Panc1 (cell line): Measurements from ENCODE around the gene STARD13.

Experiments used
- POLR2AphosphoS5 ChIP-seq: IDR thresholded peaks from 2 replicates; pipeline ENCODE4 v1.6.1; 2012; ENCODE audit warnings: mild to moderate bottlenecking, low read depth, low read length, moderate library complexity
- SIN3A ChIP-seq: IDR thresholded peaks from 2 replicates; pipeline ENCODE4 v1.6.1; 2012; ENCODE audit warnings: low read depth, mild to moderate bottlenecking, low read length, moderate library complexity, borderline replicate concordance; ENCODE audit not compliant: insufficient read depth
- TF ChIP-seq, protein P1 (sequence below): fragments of 450-650 bp; IDR thresholded peaks from 2 replicates; pipeline ENCODE4 v1.5.1; 2017; ENCODE audit warnings: mild to moderate bottlenecking
- TF ChIP-seq, protein P2 (sequence below), 2 experiments: IDR thresholded peaks; 2 replicates each; pipeline ENCODE4 v1.6.1; 2011 to 2012; ENCODE audit warnings: low read depth in 2 of 2, control low read depth in 1 of 2, low read length in 1 of 2, mild to moderate bottlenecking in 1 of 2, moderate library complexity in 1 of 2; ENCODE audit not compliant: insufficient read depth in 1 of 2

DNA sequence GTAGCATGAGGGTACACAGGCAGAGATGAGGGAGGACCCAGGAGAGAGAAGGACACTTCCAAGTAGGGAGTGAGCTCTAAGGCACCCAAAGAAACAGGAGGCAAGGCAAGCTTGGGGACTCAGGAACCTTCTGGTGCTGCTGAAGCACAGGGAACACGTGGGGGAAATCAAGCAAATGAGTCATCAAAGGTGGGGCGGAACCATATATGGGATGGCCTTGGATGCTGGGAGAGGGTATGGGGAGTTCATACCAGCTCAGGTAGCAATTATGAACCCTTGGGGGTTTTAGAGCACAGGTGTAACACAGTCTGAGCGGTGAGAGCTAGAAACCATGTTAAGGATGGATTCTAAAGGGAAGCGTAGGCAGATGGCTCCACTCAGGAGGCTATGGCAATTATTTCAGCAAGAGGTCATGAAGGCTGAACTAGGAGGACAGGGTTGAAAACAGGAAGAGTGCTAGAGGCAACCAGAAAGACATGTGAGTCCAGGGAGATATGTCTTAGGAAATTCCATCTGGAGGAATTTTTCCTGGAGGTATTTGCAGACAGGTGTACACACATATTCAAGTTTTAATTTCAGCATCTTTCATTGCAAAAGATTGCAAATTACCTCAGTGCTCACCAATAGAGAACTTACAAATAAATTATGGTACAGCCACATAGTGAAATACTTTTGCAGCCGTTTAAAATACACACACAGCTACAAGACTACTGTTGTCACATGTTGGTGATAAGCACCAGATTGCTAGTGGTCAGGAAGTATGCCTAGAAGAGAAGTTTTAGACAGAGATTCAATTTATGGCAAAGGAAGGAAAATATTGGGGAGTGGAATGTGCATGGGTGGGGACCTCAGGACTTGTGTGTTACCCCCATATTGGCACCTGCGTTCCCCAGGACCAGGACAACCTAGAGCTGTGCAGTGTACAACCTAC lies 77.0 kb downstream of the STARD13 start:
- TF ChIP-seq, protein P1, sequence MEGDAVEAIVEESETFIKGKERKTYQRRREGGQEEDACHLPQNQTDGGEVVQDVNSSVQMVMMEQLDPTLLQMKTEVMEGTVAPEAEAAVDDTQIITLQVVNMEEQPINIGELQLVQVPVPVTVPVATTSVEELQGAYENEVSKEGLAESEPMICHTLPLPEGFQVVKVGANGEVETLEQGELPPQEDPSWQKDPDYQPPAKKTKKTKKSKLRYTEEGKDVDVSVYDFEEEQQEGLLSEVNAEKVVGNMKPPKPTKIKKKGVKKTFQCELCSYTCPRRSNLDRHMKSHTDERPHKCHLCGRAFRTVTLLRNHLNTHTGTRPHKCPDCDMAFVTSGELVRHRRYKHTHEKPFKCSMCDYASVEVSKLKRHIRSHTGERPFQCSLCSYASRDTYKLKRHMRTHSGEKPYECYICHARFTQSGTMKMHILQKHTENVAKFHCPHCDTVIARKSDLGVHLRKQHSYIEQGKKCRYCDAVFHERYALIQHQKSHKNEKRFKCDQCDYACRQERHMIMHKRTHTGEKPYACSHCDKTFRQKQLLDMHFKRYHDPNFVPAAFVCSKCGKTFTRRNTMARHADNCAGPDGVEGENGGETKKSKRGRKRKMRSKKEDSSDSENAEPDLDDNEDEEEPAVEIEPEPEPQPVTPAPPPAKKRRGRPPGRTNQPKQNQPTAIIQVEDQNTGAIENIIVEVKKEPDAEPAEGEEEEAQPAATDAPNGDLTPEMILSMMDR, result no peak
- TF ChIP-seq SIN3A, result no peak
- no peak for TF ChIP-seq POLR2AphosphoS5
- TF ChIP-seq, protein P2, sequence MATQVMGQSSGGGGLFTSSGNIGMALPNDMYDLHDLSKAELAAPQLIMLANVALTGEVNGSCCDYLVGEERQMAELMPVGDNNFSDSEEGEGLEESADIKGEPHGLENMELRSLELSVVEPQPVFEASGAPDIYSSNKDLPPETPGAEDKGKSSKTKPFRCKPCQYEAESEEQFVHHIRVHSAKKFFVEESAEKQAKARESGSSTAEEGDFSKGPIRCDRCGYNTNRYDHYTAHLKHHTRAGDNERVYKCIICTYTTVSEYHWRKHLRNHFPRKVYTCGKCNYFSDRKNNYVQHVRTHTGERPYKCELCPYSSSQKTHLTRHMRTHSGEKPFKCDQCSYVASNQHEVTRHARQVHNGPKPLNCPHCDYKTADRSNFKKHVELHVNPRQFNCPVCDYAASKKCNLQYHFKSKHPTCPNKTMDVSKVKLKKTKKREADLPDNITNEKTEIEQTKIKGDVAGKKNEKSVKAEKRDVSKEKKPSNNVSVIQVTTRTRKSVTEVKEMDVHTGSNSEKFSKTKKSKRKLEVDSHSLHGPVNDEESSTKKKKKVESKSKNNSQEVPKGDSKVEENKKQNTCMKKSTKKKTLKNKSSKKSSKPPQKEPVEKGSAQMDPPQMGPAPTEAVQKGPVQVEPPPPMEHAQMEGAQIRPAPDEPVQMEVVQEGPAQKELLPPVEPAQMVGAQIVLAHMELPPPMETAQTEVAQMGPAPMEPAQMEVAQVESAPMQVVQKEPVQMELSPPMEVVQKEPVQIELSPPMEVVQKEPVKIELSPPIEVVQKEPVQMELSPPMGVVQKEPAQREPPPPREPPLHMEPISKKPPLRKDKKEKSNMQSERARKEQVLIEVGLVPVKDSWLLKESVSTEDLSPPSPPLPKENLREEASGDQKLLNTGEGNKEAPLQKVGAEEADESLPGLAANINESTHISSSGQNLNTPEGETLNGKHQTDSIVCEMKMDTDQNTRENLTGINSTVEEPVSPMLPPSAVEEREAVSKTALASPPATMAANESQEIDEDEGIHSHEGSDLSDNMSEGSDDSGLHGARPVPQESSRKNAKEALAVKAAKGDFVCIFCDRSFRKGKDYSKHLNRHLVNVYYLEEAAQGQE (IDR thresholded peaks at IDR 0.05; ENCODE audit: insufficient read depth in 1 of 2, low read depth in 2 of 2, low read length in 1 of 2), result no peak
